Measurements from ENCODE around the gene OR11A1. TPM values are rescaled to one million over a fixed set of nuclear protein-coding genes. Genes with fewer than 3 reads are reported as not detected.

Gene OR11A1
- total and polyA plus RNA-seq, 10 donors: not detected

DNA sequence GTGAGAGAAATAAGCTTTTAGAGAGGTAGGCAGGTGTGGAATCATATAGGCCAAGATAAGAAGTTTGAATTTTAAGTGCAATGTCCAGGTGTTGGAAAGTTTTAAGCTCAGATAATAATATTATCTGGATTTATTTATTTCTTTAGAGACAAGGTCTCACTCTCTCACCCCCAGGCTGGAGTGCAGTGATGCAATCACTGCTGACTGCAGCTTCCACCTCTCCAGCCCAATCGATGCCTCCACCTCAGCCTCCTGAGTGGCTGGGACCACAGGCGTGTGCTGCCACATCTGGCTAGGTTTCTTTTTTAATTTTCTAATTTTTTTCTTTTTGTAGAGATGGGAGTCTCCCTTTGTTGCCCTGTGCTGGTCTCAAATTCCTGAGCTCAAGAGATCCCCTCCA is 36.4 kb upstream of the OR11A1 start:
- TF ChIP-seq, protein P1, sequence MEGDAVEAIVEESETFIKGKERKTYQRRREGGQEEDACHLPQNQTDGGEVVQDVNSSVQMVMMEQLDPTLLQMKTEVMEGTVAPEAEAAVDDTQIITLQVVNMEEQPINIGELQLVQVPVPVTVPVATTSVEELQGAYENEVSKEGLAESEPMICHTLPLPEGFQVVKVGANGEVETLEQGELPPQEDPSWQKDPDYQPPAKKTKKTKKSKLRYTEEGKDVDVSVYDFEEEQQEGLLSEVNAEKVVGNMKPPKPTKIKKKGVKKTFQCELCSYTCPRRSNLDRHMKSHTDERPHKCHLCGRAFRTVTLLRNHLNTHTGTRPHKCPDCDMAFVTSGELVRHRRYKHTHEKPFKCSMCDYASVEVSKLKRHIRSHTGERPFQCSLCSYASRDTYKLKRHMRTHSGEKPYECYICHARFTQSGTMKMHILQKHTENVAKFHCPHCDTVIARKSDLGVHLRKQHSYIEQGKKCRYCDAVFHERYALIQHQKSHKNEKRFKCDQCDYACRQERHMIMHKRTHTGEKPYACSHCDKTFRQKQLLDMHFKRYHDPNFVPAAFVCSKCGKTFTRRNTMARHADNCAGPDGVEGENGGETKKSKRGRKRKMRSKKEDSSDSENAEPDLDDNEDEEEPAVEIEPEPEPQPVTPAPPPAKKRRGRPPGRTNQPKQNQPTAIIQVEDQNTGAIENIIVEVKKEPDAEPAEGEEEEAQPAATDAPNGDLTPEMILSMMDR (IDR thresholded peaks at IDR 0.05 in 8 of 11, conservative IDR thresholded peaks at IDR 0.05 in 3 of 11): no peak

DNA sequence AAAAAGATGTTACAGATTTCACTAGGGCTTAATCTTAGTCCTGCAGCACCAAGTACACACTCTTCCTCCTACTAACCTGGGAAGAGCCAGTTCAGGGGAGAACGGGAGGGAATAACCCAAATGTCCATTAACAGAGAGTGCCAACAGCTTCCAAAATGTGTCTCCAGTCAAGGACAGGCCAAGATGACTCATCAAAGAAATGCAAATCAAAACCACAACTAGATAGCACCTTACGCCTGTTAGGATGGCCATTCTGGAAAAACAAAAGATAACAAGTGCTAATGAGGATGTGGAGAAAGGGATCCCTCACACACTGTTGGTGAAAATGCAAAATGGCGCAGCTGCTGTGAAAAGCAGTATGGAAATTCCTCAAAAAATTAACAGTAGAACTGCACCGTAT is 34.7 kb upstream of the OR11A1 start:
- intact Hi-C loops (cut with DNase I; ENCODE audit: low total_unique reads): no loop called here
- H3K27ac ChIP-seq: no peak overlapping the region
- H3K36me3 ChIP-seq: no peaks in the 10 kb centered on the region
- no peaks in the 10 kb centered on the region for H3K4me1 ChIP-seq
- TF ChIP-seq, protein P1 (IDR thresholded peaks at IDR 0.05 in 8 of 11, conservative IDR thresholded peaks at IDR 0.05 in 3 of 11): no peak
- TF ChIP-seq POLR2AphosphoS5 (IDR thresholded peaks at IDR 0.05): no peak
- no peaks in the 10 kb centered on the region for H3K9me3 ChIP-seq
- H3K27me3 ChIP-seq (replicated peaks in 1 of 7): peaks cover 0 to 25% (median 0%) of the 10 kb centered on the region in 7 donors
- H3K4me3 ChIP-seq: no peak overlapping the region
- WGBS, 5 donors: 78 to 91% (median 85%) methylated on average over 4 of the region's 4 CpGs
- DNase-seq: no peak

More for the DNA sequence above, 36.4 kb upstream of the OR11A1 start:
- intact Hi-C loops (cut with DNase I; ENCODE audit: low total_unique reads): no loop called here
- Histone ChIP-seq H3K27me3 (replicated peaks in 1 of 7) (peaks cover 0 to 23% (median 0%) of the 10 kb centered on the region in 7 donors), H3K9me3 (no peaks in the 10 kb centered on the region), H3K4me3 (no peak overlapping the region), H3K4me1 (no peaks in the 10 kb centered on the region), H3K27ac (no peak overlapping the region), H3K36me3 (no peaks in the 10 kb centered on the region)
- DNase-seq: no peak
- 59 to 77% (median 66%) methylated on average over 2 of the region's 2 CpGs for WGBS, 5 donors

DNA sequence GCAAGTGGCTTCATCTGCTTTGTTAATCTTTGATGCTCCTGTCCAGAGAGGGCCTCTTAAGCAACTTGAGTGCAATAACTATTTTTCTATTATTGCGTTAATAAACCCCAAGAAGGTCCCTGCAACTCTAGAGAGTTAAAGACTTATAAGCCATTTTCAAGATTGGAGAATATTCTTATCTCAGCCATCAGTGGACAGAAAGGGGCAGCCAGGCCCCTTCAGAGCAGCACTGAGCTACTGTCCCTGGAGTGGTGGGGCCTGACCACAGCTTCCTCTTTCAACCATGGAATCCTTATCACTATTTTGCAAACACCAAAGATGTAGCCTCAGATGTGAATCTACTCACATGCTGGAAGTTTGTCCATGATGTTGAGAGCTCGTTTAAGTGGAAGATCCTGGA is 33.7 kb upstream of the OR11A1 start:
- no peaks in the 10 kb centered on the region for H3K36me3 ChIP-seq
- intact Hi-C loops (cut with DNase I; ENCODE audit: low total_unique reads): no loop called here

DNA sequence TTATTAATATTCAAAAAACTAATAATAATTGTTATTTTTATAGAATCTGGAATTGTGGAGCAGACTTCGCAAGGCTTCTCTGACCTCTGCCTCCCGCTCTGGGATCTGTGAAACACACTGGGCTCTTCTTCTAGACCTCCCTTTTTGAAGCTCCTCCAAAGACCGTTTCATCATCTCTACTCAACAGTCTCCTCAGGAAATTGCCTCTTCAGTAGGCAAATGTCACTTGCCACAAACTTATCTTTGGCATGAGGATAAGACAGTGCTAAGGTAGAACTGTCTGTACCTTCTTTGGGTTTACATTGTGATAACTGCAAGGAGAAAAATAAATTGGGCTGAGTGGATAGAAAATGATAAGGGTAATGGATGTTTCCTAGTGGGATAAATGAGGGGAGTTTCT is 33.2 kb upstream of the OR11A1 start:
- intact Hi-C loops (cut with DNase I; ENCODE audit: low total_unique reads): no loop called here
- Histone ChIP-seq H3K36me3 (no peaks in the 10 kb centered on the region), H3K27ac (no peak overlapping the region), H3K4me1 (no peaks in the 10 kb centered on the region), H3K4me3 (no peak overlapping the region), H3K9me3 (no peaks in the 10 kb centered on the region), H3K27me3 (replicated peaks in 1 of 7) (peaks cover 0 to 24% (median 0%) of the 10 kb centered on the region in 7 donors)
- 48 to 64% (median 58%) methylated on average over 3 of the region's 3 CpGs for WGBS, 5 donors
- no peak for DNase-seq
- no peak for TF ChIP-seq POLR2A (IDR thresholded peaks at IDR 0.05)
- TF ChIP-seq, protein P1 (IDR thresholded peaks at IDR 0.05 in 8 of 11, conservative IDR thresholded peaks at IDR 0.05 in 3 of 11): no peak

More for the DNA sequence above, 33.7 kb upstream of the OR11A1 start:
- DNase-seq: no peak
- Histone ChIP-seq H3K4me1 (no peaks in the 10 kb centered on the region), H3K4me3 (no peak overlapping the region), H3K9me3 (no peaks in the 10 kb centered on the region), H3K27ac (no peak overlapping the region), H3K27me3 (replicated peaks in 1 of 7) (peaks cover 0 to 24% (median 0%) of the 10 kb centered on the region in 7 donors)
- 17 to 45% (median 34%) methylated on average over 2 of the region's 2 CpGs for WGBS, 5 donors
- no peak for TF ChIP-seq POLR2AphosphoS5 (IDR thresholded peaks at IDR 0.05)
- no peak for TF ChIP-seq POLR2A (IDR thresholded peaks at IDR 0.05)

DNA sequence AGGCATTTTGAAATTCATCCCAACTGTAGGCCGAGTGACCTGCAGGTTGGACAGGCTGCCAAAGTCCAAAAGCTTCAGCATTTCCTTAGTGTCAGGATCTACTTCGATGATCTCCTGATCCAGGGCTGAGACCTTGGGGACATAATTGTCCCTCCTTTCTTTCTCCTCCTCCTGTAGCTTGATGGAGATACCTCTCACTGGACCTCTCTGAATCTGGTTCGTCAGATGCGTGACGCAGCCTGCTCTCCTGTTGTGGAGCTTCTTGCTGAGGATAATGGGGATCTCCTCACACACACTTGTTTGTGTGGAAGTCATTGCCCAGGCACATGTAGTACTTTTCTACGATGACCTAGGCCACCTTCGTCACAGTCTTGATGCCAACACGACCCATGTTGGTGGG is 32.4 kb upstream of the OR11A1 start:
- intact Hi-C loops (cut with DNase I; ENCODE audit: low total_unique reads): no loop called here
- Histone ChIP-seq H3K27ac (no peak overlapping the region), H3K4me1 (no peaks in the 10 kb centered on the region), H3K27me3 (replicated peaks in 1 of 7) (peaks cover 0 to 24% (median 0%) of the 10 kb centered on the region in 7 donors), H3K9me3 (no peaks in the 10 kb centered on the region), H3K4me3 (no peak overlapping the region), H3K36me3 (no peaks in the 10 kb centered on the region)
- DNase-seq: no peak
- WGBS, 5 donors: 91 to 98% (median 94%) methylated on average over 8 of the region's 8 CpGs
- TF ChIP-seq, protein P1 (IDR thresholded peaks at IDR 0.05 in 8 of 11, conservative IDR thresholded peaks at IDR 0.05 in 3 of 11): no peak
- TF ChIP-seq POLR2A (IDR thresholded peaks at IDR 0.05) (no peak), POLR2AphosphoS5 (IDR thresholded peaks at IDR 0.05) (no peak)

All from spleen (tissue), 11 donors.